ENCODE results near the gene DDX17. TPM values are rescaled to one million over a fixed set of nuclear protein-coding genes. Genes with fewer than 3 reads are reported as not detected.

Gene DDX17
- total and polyA plus RNA-seq, 2 donors from 2014 or later: 133 to 509 TPM

- intact Hi-C loops (cut with DNase I): no loop called here
- no peak for TF ChIP-seq CTCF (IDR thresholded peaks at IDR 0.05; ENCODE audit: borderline replicate concordance, extremely low read depth, insufficient read depth)
- Histone ChIP-seq H3K27ac (ENCODE audit: low read depth in 2 of 2, low read length in 2 of 2) (no peak overlapping the region), H3K9me3 (ENCODE audit: control insufficient read depth in 2 of 3, insufficient read depth in 1 of 3, low read length in 3 of 3) (no peaks in the 10 kb centered on the region), H3K27me3 (ENCODE audit: control insufficient read depth, insufficient read depth, low read length) (peaks cover 12% of the 10 kb centered on the region), H3K9ac (ENCODE audit: low read length in 3 of 3) (no peak overlapping the region), H3K4me1 (ENCODE audit: control insufficient read depth in 2 of 3, insufficient read depth in 2 of 3, low read depth in 1 of 3, low read length in 3 of 3) (peaks cover 0 to 2% (median 0%) of the 10 kb centered on the region in 3 donors), H3K4me3 (ENCODE audit: low read length in 3 of 3) (no peak overlapping the region), H3K36me3 (ENCODE audit: control insufficient read depth in 2 of 3, insufficient read depth in 3 of 3, low read length in 3 of 3) (no peaks in the 10 kb centered on the region)
- DNase-seq: peak in 1 of 5 donors; percentile 64
- no peak for FAIRE-seq
Measured at GRCh38 chr22:38456272-38456835, 49.8 kb downstream of the DDX17 start.

- Histone ChIP-seq H3K9ac (ENCODE audit: low read length in 3 of 3) (no peak overlapping the region), H3K9me3 (ENCODE audit: control insufficient read depth in 2 of 3, insufficient read depth in 1 of 3, low read length in 3 of 3) (no peaks in the 10 kb centered on the region), H3K4me3 (ENCODE audit: low read length in 3 of 3) (no peak overlapping the region), H3K27me3 (ENCODE audit: control insufficient read depth, insufficient read depth, low read length) (peaks cover 12% of the 10 kb centered on the region), H3K27ac (ENCODE audit: low read depth in 2 of 2, low read length in 2 of 2) (no peak overlapping the region), H3K36me3 (ENCODE audit: control insufficient read depth in 2 of 3, insufficient read depth in 3 of 3, low read length in 3 of 3) (no peaks in the 10 kb centered on the region), H3K4me1 (ENCODE audit: control insufficient read depth in 2 of 3, insufficient read depth in 2 of 3, low read depth in 1 of 3, low read length in 3 of 3) (peaks cover 0 to 2% (median 0%) of the 10 kb centered on the region in 3 donors)
- peak; percentile 56 to 85 (median 69) for DNase-seq
- TF ChIP-seq CTCF (IDR thresholded peaks at IDR 0.05; ENCODE audit: borderline replicate concordance, extremely low read depth, insufficient read depth): no peak
- no peak for FAIRE-seq
- intact Hi-C loops (cut with DNase I): no loop called here
Measured at GRCh38 chr22:38455530-38456271, 50.4 kb downstream of the DDX17 start.

GRCh38 chr22:38455076-38455529 lies 51.0 kb downstream of the DDX17 start, which contains the start of gene KCNJ4:
KCNJ4 (minus strand) TSS chr22:38455199; CDS start chr22:38428132, 27,067 bp downstream.
- H3K9me3 ChIP-seq (ENCODE audit: control insufficient read depth in 2 of 3, insufficient read depth in 1 of 3, low read length in 3 of 3): no peaks in the 10 kb centered on the region
- H3K27ac ChIP-seq (ENCODE audit: low read depth in 2 of 2, low read length in 2 of 2): no peak within 1 kb of the TSS
- no peak within 1 kb of the TSS for H3K9ac ChIP-seq (ENCODE audit: low read length in 3 of 3)
- DNase-seq (no peak), FAIRE-seq (no peak)
- peaks cover 12% of the 10 kb centered on the region for H3K27me3 ChIP-seq (ENCODE audit: control insufficient read depth, insufficient read depth, low read length)
- no peaks in the 10 kb centered on the region for H3K36me3 ChIP-seq (ENCODE audit: control insufficient read depth in 2 of 3, insufficient read depth in 3 of 3, low read length in 3 of 3)
- peaks cover 0 to 2% (median 0%) of the 10 kb centered on the region in 3 donors for H3K4me1 ChIP-seq (ENCODE audit: control insufficient read depth in 2 of 3, insufficient read depth in 2 of 3, low read depth in 1 of 3, low read length in 3 of 3)
- no peak for TF ChIP-seq CTCF (IDR thresholded peaks at IDR 0.05; ENCODE audit: borderline replicate concordance, extremely low read depth, insufficient read depth)
- intact Hi-C loops (cut with DNase I): no loop called here
- H3K4me3 ChIP-seq (ENCODE audit: low read length in 3 of 3): no peak within 1 kb of the TSS
